HCT116 (cell line): ENCODE measurements around the gene TSPAN31. TPM values are rescaled to one million over a fixed set of nuclear protein-coding genes. Genes with fewer than 3 reads are reported as not detected.

ENCODE experiments used
- ATAC-seq: fragments of 200-7000 bp; cut with Tn5 transposase; 2 replicates; pipeline ENCODE4 v1.9.1; 2020; ENCODE audit warnings: mild to moderate bottlenecking, moderate library complexity
- BruUV-seq: library from RNA; stranded (reverse); fragments of 400-500 nt; replicated peaks from 2 replicates; lab custom pipeline; 2021; lab: Mats Ljungman, UMichigan
- CTCF ChIA-PET: fragments of 300-600 bp; sonication (Branson Sonifier 250); formaldehyde crosslinking; loops from one replicate; lab custom pipeline; 2021; ENCODE audit warnings: antibody characterized with exemption; lab: Charles Lee
- POLR2A ChIA-PET: fragments of 300-600, 350-600 bp; sonication (Branson Sonifier 250); formaldehyde crosslinking; loops from one replicate; lab custom pipeline; 2021; ENCODE audit warnings: antibody characterized with exemption; lab: Charles Lee
- RAD21 ChIA-PET, 2 experiments: fragments of 300-600 bp; sonication (Branson Sonifier 250); formaldehyde crosslinking; loops; one replicate each; lab custom pipeline; 2023; ENCODE audit warnings: low total read pairs in 2 of 2; ENCODE audit not compliant: uncharacterized antibody in 2 of 2, unreplicated experiment in 2 of 2, low non-redundant PET in 1 of 2; lab: Charles Lee
- DNase-seq: peaks from one replicate; pipeline ENCODE4 v3.0.0-alpha.2; 2010; ENCODE audit warnings: low read depth, low spot score
- H2AFZ ChIP-seq: fragments of 200-600 bp; shearing (Covaris generic), sonication (generic); 2 replicates; pipeline ENCODE4 v1.6.1; 2017; ENCODE audit warnings: low read depth, mixed run types, mixed read lengths, antibody characterized with exemption, low read length; ENCODE audit not compliant: poor library complexity, severe bottlenecking
- H3K27ac ChIP-seq: 2 replicates; pipeline ENCODE4 v1.5.1; 2012; ENCODE audit warnings: low read depth, low read length
- H3K27me3 ChIP-seq: fragments of 200-600 bp; sonication (generic); 2 replicates; pipeline ENCODE4 v1.6.1; 2016; ENCODE audit warnings: mixed run types, low read length, mixed read lengths; ENCODE audit not compliant: insufficient read depth
- H3K36me3 ChIP-seq, 2 experiments: fragments of 200-500 bp in 1 of 2; fragments of 200-600 bp in 1 of 2; sonication (Bioruptor generic) in 1 of 2; sonication (generic) in 1 of 2; 2 replicates each; pipeline versions ENCODE4 v1.5.1 to v1.6.1; 2014 to 2016; ENCODE audit warnings: low read length in 2 of 2, inconsistent platforms in 1 of 2, mixed read lengths in 1 of 2, mixed run types in 1 of 2; ENCODE audit not compliant: insufficient read depth in 2 of 2, control insufficient read depth in 1 of 2
- H3K4me1 ChIP-seq, 2 experiments: fragments of 200-600 bp in 1 of 2; sonication (generic) in 1 of 2; 2 replicates each; pipeline versions ENCODE4 v1.5.1 to v1.6.1; 2012 to 2017; ENCODE audit warnings: low read length in 2 of 2, inconsistent platforms in 1 of 2, mild to moderate bottlenecking in 1 of 2, mixed read lengths in 1 of 2, mixed run types in 1 of 2, moderate library complexity in 1 of 2; ENCODE audit not compliant: insufficient read depth in 2 of 2, control insufficient read depth in 1 of 2
- H3K4me2 ChIP-seq: fragments of 200-600 bp; sonication (generic); 2 replicates; pipeline ENCODE4 v1.6.1; 2017; ENCODE audit warnings: mixed run types, low read length, mixed read lengths
- H3K4me3 ChIP-seq, 2 experiments: fragments of 200-600 bp in 1 of 2; sonication (generic) in 1 of 2; replicated peaks in 1 of 2; 2 replicates each; pipeline ENCODE4 v1.5.1; 2011 to 2016; ENCODE audit warnings: low read length in 2 of 2, control low read depth in 1 of 2, low read depth in 1 of 2, mild to moderate bottlenecking in 1 of 2, mixed read lengths in 1 of 2, mixed run types in 1 of 2
- H3K79me2 ChIP-seq: fragments of 200-600 bp; sonication (generic); 2 replicates; pipeline ENCODE4 v1.6.1; 2017; ENCODE audit warnings: mild to moderate bottlenecking, mixed run types, low read length, moderate library complexity, mixed read lengths; ENCODE audit not compliant: insufficient read depth
- H3K9ac ChIP-seq: fragments of 200-600 bp; sonication (generic); 2 replicates; pipeline ENCODE4 v1.6.1; 2016; ENCODE audit warnings: low read length, mixed read lengths
- H3K9me2 ChIP-seq: fragments of 200-600 bp; sonication (generic), shearing (Covaris generic); 2 replicates; pipeline ENCODE4 v1.6.1; 2017; ENCODE audit warnings: mixed run types, mild to moderate bottlenecking, moderate library complexity; ENCODE audit not compliant: insufficient read depth
- H3K9me3 ChIP-seq, 2 experiments: fragments of 200-500 bp in 1 of 2; fragments of 200-600 bp in 1 of 2; sonication (Bioruptor generic) in 1 of 2; sonication (generic) in 1 of 2; 2 replicates each; pipeline ENCODE4 v1.6.1; 2014 to 2017; ENCODE audit warnings: low read length in 2 of 2, mixed read lengths in 2 of 2, inconsistent platforms in 1 of 2, low read depth in 1 of 2, mild to moderate bottlenecking in 1 of 2, mixed run types in 1 of 2, moderate library complexity in 1 of 2; ENCODE audit not compliant: control insufficient read depth in 1 of 2, insufficient read depth in 1 of 2
- H4K20me1 ChIP-seq: fragments of 200-600 bp; sonication (generic), shearing (Covaris generic); 2 replicates; pipeline ENCODE4 v1.6.1; 2017; ENCODE audit warnings: mixed run types, mild to moderate bottlenecking, moderate library complexity; ENCODE audit not compliant: insufficient read depth
- CEBPB ChIP-seq: IDR thresholded peaks from 2 replicates; pipeline ENCODE4 v1.6.1; 2012; ENCODE audit warnings: low read depth
- EZH2 ChIP-seq: fragments of 200-600 bp; sonication (generic); IDR thresholded peaks from 2 replicates; pipeline ENCODE4 v1.6.1; 2017; ENCODE audit warnings: antibody characterized with exemption, mixed run types
- EZH2phosphoT487 ChIP-seq: fragments of 200-600 bp; IDR thresholded peaks from 2 replicates; pipeline ENCODE4 v1.6.1; 2018; ENCODE audit warnings: antibody characterized with exemption, borderline replicate concordance
- POLR2A ChIP-seq: IDR thresholded peaks from 2 replicates; pipeline ENCODE4 v1.7.0; 2011; ENCODE audit warnings: borderline replicate concordance; ENCODE audit not compliant: insufficient read depth, insufficient read length; ENCODE audit errors: extremely low read depth
- SIN3A ChIP-seq: IDR thresholded peaks from 2 replicates; pipeline ENCODE4 v1.6.1; 2012; ENCODE audit warnings: low read depth
- ZFX ChIP-seq: fragments of 450-650 bp; IDR thresholded peaks from 2 replicates; pipeline ENCODE4 v1.6.1; 2017
- intact Hi-C: fragments of 100-400 bp; cut with micrococcal nuclease; formaldehyde crosslinking; loops from 2 replicates; pipeline ENCODE4 v1.10.0; 2022
- total RNA-seq: library from RNA; stranded (reverse); gene quantifications from one replicate; pipeline ENCODE4 v1.2.1, GENCODE V29; 2021; ENCODE audit not compliant: unreplicated experiment
- TF ChIP-seq, protein P1 (sequence below): IDR thresholded peaks from 2 replicates; pipeline ENCODE4 v1.6.1; 2012
- TF ChIP-seq, protein P2 (sequence below), 3 experiments: fragments of 200-600 bp in 1 of 3; sonication (generic) in 1 of 3; IDR thresholded peaks in 2 of 3; conservative IDR thresholded peaks in 1 of 3; 2 replicates each; pipeline ENCODE4 v1.5.1; 2012 to 2017; ENCODE audit warnings: low read depth in 2 of 3, low read length in 2 of 3, antibody characterized with exemption in 1 of 3, borderline replicate concordance in 1 of 3, control low read depth in 1 of 3, mild to moderate bottlenecking in 1 of 3, mixed read lengths in 1 of 3, mixed run types in 1 of 3, moderate library complexity in 1 of 3; ENCODE audit not compliant: insufficient read depth in 1 of 3

The TSPAN31 gene
- total RNA-seq, 1 experiment from 2014 or later: 14.9 TPM

DNA sequence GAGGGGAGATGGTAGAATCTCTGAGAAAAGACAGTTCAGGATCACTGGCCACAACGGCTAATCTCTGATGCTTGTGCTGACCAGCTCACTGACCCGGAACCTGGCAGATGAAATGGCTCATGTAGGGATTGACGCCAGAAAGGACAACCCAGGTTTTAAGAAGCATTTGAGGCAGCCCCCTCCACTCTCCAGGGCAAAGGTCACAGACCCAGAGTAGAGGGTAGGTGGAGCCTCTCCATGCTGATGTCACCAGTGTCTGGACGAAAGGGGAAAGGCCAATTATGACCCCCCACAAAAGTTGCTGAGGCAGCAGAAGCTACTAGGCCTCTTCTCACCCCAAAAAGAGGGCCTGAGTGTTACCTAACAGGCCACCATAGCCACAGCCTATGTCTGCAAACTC lies 25.9 kb downstream of the TSPAN31 start:
- no peak overlapping the region for H3K27ac ChIP-seq
- H3K9me2 ChIP-seq: no peaks in the 10 kb centered on the region
- ChIA-PET CTCF (no interaction called here), RAD21 (interaction anchor here in 1 of 2 experiments (0.5 kb wide), 1 partner anchor 10 kb away, joined by 3 read pairs; no protein-coding TSS in a partner anchor), POLR2A (no interaction called here)
- no peak overlapping the region for H2AFZ ChIP-seq
- peak overlapping the region; percentile 97 for H3K9ac ChIP-seq
- BruUV-seq: no TSS peak
- H3K4me1 ChIP-seq: peaks cover 14 to 39% of the 10 kb centered on the region in 2 experiments
- H3K4me3 ChIP-seq: peak overlapping the region; percentile 91 to 97
- DNase-seq: no peak
- peaks cover 6 to 27% of the 10 kb centered on the region in 2 experiments; a peak in 3 of 4 replicates for H3K36me3 ChIP-seq
- H3K27me3 ChIP-seq: no peaks in the 10 kb centered on the region
- peak overlapping the region; percentile 88 for H3K4me2 ChIP-seq
- H4K20me1 ChIP-seq: no peaks in the 10 kb centered on the region
- intact Hi-C loops: no loop called here
- H3K9me3 ChIP-seq: no peaks in the 10 kb centered on the region
- peaks cover 25% of the 10 kb centered on the region for H3K79me2 ChIP-seq
- TF ChIP-seq, protein P1, sequence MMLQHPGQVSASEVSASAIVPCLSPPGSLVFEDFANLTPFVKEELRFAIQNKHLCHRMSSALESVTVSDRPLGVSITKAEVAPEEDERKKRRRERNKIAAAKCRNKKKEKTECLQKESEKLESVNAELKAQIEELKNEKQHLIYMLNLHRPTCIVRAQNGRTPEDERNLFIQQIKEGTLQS: no peak
- TF ChIP-seq, protein P2, sequence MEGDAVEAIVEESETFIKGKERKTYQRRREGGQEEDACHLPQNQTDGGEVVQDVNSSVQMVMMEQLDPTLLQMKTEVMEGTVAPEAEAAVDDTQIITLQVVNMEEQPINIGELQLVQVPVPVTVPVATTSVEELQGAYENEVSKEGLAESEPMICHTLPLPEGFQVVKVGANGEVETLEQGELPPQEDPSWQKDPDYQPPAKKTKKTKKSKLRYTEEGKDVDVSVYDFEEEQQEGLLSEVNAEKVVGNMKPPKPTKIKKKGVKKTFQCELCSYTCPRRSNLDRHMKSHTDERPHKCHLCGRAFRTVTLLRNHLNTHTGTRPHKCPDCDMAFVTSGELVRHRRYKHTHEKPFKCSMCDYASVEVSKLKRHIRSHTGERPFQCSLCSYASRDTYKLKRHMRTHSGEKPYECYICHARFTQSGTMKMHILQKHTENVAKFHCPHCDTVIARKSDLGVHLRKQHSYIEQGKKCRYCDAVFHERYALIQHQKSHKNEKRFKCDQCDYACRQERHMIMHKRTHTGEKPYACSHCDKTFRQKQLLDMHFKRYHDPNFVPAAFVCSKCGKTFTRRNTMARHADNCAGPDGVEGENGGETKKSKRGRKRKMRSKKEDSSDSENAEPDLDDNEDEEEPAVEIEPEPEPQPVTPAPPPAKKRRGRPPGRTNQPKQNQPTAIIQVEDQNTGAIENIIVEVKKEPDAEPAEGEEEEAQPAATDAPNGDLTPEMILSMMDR (IDR thresholded peaks at IDR 0.05 in 2 of 3, conservative IDR thresholded peaks at IDR 0.05 in 1 of 3; ENCODE audit: borderline replicate concordance in 1 of 3, insufficient read depth in 1 of 3, low read depth in 2 of 3, low read length in 2 of 3): no peak
- TF ChIP-seq POLR2A (no peak), SIN3A (no peak), EZH2 (no peak), CEBPB (no peak), EZH2phosphoT487 (no peak), ZFX (no peak)
- ATAC-seq: no peak
